ENCODE measurements around the gene TMIE. TPM values are rescaled to one million over a fixed set of nuclear protein-coding genes. Genes with fewer than 3 reads are reported as not detected.

TMIE gene
- total and polyA plus RNA-seq, 2 donors (not counting 1 experiment from before 2014, with no cell fraction given) = 0.27 to 2.0 TPM

DNA sequence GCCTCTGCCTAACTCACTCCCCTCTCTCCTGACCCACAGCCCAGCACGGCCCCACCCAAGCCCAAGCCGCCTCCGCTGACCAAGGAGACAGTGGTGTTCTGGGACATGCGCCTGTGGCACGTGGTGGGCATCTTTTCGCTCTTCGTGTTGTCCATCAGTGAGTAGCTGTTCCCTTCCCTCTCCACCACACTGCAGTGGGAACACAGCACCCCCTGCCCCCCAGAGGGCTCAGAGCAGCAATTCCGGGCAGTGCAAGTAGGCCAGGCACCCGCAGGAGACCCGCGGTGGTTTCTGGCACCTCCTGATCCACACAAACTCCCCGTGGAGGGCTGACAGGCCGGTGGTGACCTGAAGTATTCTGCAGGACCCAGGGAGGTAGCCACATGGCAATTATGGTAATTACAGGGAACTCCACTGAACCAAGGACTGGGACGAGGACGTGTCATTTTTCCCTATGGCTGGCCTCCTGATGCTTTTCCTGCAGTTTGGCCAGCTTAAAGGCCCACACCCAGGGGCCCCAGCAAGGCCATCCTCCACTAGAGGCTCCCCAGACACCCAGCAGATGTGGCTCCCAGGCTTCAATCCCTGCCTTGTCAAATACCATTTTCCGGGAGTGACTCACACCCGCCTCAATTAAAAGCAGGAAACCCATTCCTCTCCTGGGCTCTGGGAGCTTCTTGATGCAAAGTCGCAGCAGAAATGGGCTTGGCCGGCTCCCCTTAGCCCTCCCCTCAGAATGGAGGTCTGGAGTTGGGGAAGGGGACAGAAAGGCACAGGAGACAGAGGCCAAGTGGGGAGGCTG, 4.8 kb downstream of the TMIE start:
- Histone ChIP-seq H3K9ac (ENCODE audit: insufficient read depth, low read length) (no peak overlapping the region), H3K27ac (ENCODE audit: insufficient read depth, low read length) (no peak overlapping the region), H3K27me3 (ENCODE audit: control insufficient read depth, insufficient read depth, low read length) (peaks cover 16% of the 10 kb centered on the region), H4K20me1 (ENCODE audit: control insufficient read depth, extremely low read depth, insufficient read depth, low read length) (no peaks in the 10 kb centered on the region), H3K79me2 (ENCODE audit: control insufficient read depth, insufficient read depth, low read length) (no peaks in the 10 kb centered on the region), H3K4me2 (ENCODE audit: extremely low read depth, insufficient read depth, low read length) (no peak overlapping the region), H3K4me1 (ENCODE audit: control insufficient read depth, extremely low read depth, insufficient read depth, low read length) (no peaks in the 10 kb centered on the region), H3K36me3 (ENCODE audit: control insufficient read depth, insufficient read depth, low read length) (no peaks in the 10 kb centered on the region), H2AFZ (ENCODE audit: low read length) (no peak overlapping the region), H3K9me3 (ENCODE audit: control insufficient read depth, insufficient read depth, low read depth, low read length) (no peaks in the 10 kb centered on the region), H3K4me3 (replicated peaks in 1 of 4; ENCODE audit: control extremely low read depth in 1 of 4, insufficient read depth in 1 of 4, low read depth in 3 of 4, low read length in 4 of 4) (no peak overlapping the region)
- TF ChIP-seq EZH2 (IDR thresholded peaks at IDR 0.05; ENCODE audit: low read length, missing control alignments) = no peak
- TF ChIP-seq, protein P1, sequence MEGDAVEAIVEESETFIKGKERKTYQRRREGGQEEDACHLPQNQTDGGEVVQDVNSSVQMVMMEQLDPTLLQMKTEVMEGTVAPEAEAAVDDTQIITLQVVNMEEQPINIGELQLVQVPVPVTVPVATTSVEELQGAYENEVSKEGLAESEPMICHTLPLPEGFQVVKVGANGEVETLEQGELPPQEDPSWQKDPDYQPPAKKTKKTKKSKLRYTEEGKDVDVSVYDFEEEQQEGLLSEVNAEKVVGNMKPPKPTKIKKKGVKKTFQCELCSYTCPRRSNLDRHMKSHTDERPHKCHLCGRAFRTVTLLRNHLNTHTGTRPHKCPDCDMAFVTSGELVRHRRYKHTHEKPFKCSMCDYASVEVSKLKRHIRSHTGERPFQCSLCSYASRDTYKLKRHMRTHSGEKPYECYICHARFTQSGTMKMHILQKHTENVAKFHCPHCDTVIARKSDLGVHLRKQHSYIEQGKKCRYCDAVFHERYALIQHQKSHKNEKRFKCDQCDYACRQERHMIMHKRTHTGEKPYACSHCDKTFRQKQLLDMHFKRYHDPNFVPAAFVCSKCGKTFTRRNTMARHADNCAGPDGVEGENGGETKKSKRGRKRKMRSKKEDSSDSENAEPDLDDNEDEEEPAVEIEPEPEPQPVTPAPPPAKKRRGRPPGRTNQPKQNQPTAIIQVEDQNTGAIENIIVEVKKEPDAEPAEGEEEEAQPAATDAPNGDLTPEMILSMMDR (conservative IDR thresholded peaks at IDR 0.05 in 1 of 2, IDR thresholded peaks at IDR 0.05 in 1 of 2; ENCODE audit: low read depth in 1 of 2, low read length in 2 of 2) = peak in 1 of 2 donors; percentile 5
- DNase-seq (ENCODE audit: low read depth in 2 of 2) = peak; percentile 57 to 58

DNA sequence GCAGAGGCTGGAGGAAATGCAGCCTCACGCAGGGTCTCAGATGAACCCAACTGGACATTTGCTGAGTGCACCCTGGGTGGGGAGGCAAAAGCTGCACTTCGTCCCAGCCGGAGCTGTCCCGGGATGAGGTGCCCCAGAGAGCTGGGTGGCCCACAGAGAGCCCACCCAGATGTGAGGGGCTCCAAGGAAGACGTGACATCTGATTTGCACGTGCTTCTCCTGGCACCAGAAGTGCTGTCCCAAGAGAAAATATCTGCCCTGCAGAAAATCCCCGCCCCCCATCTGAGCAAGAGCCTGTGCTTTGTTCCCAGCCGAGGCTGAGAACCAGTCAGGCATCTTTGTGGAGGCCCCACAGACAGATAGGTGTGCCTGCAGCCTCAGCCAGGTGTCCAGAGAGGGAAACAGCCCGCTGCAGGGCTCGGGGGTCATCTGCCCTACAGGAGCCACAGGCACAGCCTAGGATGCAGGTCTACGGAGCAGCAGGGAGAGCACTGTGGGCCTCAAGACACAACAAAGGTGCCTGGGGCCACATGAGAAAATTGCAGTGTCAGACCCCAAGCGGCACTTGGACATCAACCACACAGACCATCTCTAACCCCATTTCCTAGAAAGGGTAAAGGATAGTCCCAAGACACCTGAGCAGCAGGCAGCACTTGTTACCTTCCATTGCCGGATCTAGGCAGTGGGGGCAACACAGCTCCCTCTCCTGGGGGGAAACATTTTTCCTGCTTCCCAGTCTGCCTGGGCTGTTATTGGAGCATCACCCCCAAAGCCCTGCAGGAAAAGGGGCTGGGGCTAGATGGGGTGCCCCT, 5.8 kb downstream of the TMIE start:
- H3K4me2 ChIP-seq (ENCODE audit: extremely low read depth, insufficient read depth, low read length) = no peak overlapping the region
- H3K36me3 ChIP-seq (ENCODE audit: control insufficient read depth, insufficient read depth, low read length) = no peaks in the 10 kb centered on the region

GRCh38 chr3:46707601-46708011, 6.4 kb downstream of the TMIE start:
- no peaks in the 10 kb centered on the region for H3K4me1 ChIP-seq (ENCODE audit: control insufficient read depth, extremely low read depth, insufficient read depth, low read length)
- no peak overlapping the region for H3K27ac ChIP-seq (ENCODE audit: insufficient read depth, low read length)
- no peaks in the 10 kb centered on the region for H3K79me2 ChIP-seq (ENCODE audit: control insufficient read depth, insufficient read depth, low read length)
- no peak overlapping the region for H3K9ac ChIP-seq (ENCODE audit: insufficient read depth, low read length)
- no peaks in the 10 kb centered on the region for H3K9me3 ChIP-seq (ENCODE audit: control insufficient read depth, insufficient read depth, low read depth, low read length)
- no peak overlapping the region for H2AFZ ChIP-seq (ENCODE audit: low read length)
- no peaks in the 10 kb centered on the region for H4K20me1 ChIP-seq (ENCODE audit: control insufficient read depth, extremely low read depth, insufficient read depth, low read length)
- no peak overlapping the region for H3K4me2 ChIP-seq (ENCODE audit: extremely low read depth, insufficient read depth, low read length)
- H3K36me3 ChIP-seq (ENCODE audit: control insufficient read depth, insufficient read depth, low read length) = no peaks in the 10 kb centered on the region
- peaks cover 4% of the 10 kb centered on the region for H3K27me3 ChIP-seq (ENCODE audit: control insufficient read depth, insufficient read depth, low read length)
- TF ChIP-seq, protein P1 (conservative IDR thresholded peaks at IDR 0.05 in 1 of 2, IDR thresholded peaks at IDR 0.05 in 1 of 2; ENCODE audit: low read depth in 1 of 2, low read length in 2 of 2) = no peak
- TF ChIP-seq EZH2 (IDR thresholded peaks at IDR 0.05; ENCODE audit: low read length, missing control alignments) = no peak
- H3K4me3 ChIP-seq (replicated peaks in 1 of 4; ENCODE audit: control extremely low read depth in 1 of 4, insufficient read depth in 1 of 4, low read depth in 3 of 4, low read length in 4 of 4) = no peak overlapping the region
- no peak for DNase-seq (ENCODE audit: low read depth in 2 of 2)

More for the DNA sequence above, 5.8 kb downstream of the TMIE start:
- H3K79me2 ChIP-seq (ENCODE audit: control insufficient read depth, insufficient read depth, low read length) = no peaks in the 10 kb centered on the region
- no peak overlapping the region for H3K27ac ChIP-seq (ENCODE audit: insufficient read depth, low read length)
- no peak for TF ChIP-seq EZH2 (IDR thresholded peaks at IDR 0.05; ENCODE audit: low read length, missing control alignments)
- TF ChIP-seq, protein P1 (conservative IDR thresholded peaks at IDR 0.05 in 1 of 2, IDR thresholded peaks at IDR 0.05 in 1 of 2; ENCODE audit: low read depth in 1 of 2, low read length in 2 of 2) = no peak
- H3K4me3 ChIP-seq (replicated peaks in 1 of 4; ENCODE audit: control extremely low read depth in 1 of 4, insufficient read depth in 1 of 4, low read depth in 3 of 4, low read length in 4 of 4) = no peak overlapping the region
- no peaks in the 10 kb centered on the region for H4K20me1 ChIP-seq (ENCODE audit: control insufficient read depth, extremely low read depth, insufficient read depth, low read length)
- no peaks in the 10 kb centered on the region for H3K4me1 ChIP-seq (ENCODE audit: control insufficient read depth, extremely low read depth, insufficient read depth, low read length)
- no peak overlapping the region for H3K9ac ChIP-seq (ENCODE audit: insufficient read depth, low read length)
- DNase-seq (ENCODE audit: low read depth in 2 of 2) = no peak
- peaks cover 8% of the 10 kb centered on the region for H3K27me3 ChIP-seq (ENCODE audit: control insufficient read depth, insufficient read depth, low read length)
- no peaks in the 10 kb centered on the region for H3K9me3 ChIP-seq (ENCODE audit: control insufficient read depth, insufficient read depth, low read depth, low read length)
- no peak overlapping the region for H2AFZ ChIP-seq (ENCODE audit: low read length)

Measured in fibroblast of lung (primary cell).